Stomach (tissue), 9 donors: Measurements from ENCODE around the gene GNB4. TPM values are rescaled to one million over a fixed set of nuclear protein-coding genes. Genes with fewer than 3 reads are reported as not detected.
A peak's percentile ranks its signal among the peaks of the same experiment; 100 is the strongest.

Experiments
- DNase-seq, 2 donors: peaks; one replicate each; pipeline versions ENCODE4 v3.0.0 to v3.0.0-alpha.2; 2013 to 2019
- H3K27ac ChIP-seq, 5 donors: fragments of 200-600 bp in 4 of 5; sonication (generic) in 4 of 5; one replicate each; pipeline ENCODE4 v1.5.1; 2013 to 2019; ENCODE audit warnings: mild to moderate bottlenecking in 1 of 5, moderate library complexity in 1 of 5
- H3K27me3 ChIP-seq, 3 donors: fragments of 200-600 bp; sonication (generic); one replicate each; pipeline ENCODE4 v1.5.1; 2017 to 2019; ENCODE audit warnings: mixed run types in 1 of 3
- H3K36me3 ChIP-seq, 4 donors: fragments of 200-600 bp; sonication (generic); 1 replicate in 3 of 4; 2 replicates in 1 of 4; pipeline ENCODE4 v1.5.1; 2016 to 2019
- H3K4me1 ChIP-seq, 4 donors: fragments of 200-600 bp; sonication (generic); one replicate each; pipeline ENCODE4 v1.5.1; 2016 to 2019
- H3K4me3 ChIP-seq, 4 donors: fragments of 200-600 bp; sonication (generic) in 3 of 4; one replicate each; pipeline ENCODE4 v1.5.1; 2016 to 2019; ENCODE audit warnings: mild to moderate bottlenecking in 1 of 4
- H3K9me3 ChIP-seq, 4 donors: fragments of 200-600 bp; sonication (generic); one replicate each; pipeline ENCODE4 v1.5.1; 2016 to 2019
- CTCF ChIP-seq, 7 experiments: fragments of 450-650 bp in 4 of 7; fragments of 200-600 bp in 3 of 7; sonication (generic) in 3 of 7; IDR thresholded peaks; one replicate each; pipeline ENCODE4 v1.5.1; 2016 to 2019; ENCODE audit warnings: antibody characterized with exemption in 7 of 7, control low read depth in 2 of 7, mild to moderate bottlenecking in 1 of 7
- EP300 ChIP-seq: sonication (generic); formaldehyde crosslinking; IDR thresholded peaks from one replicate; pipeline ENCODE4 v1.6.1; 2017; ENCODE audit warnings: antibody characterized with exemption
- POLR2A ChIP-seq, 4 donors: fragments of 450-650 bp; IDR thresholded peaks; one replicate each; pipeline ENCODE4 v1.6.1; 2016; ENCODE audit warnings: antibody characterized with exemption in 4 of 4, control low read depth in 2 of 4, mild to moderate bottlenecking in 1 of 4, moderate library complexity in 1 of 4
- POLR2AphosphoS5 ChIP-seq, 3 donors: sonication (generic); formaldehyde crosslinking; IDR thresholded peaks; one replicate each; pipeline ENCODE4 v1.6.1; 2016; ENCODE audit warnings: antibody characterized with exemption in 3 of 3
- WGBS, 5 donors: extraction: QIAGEN DNeasy Blood & Tissue Kit in 3 of 5; methylation state at CpG; one replicate each; pipeline versions ENCODE4 v1.1.5 to v1.1.7; 2013 to 2018; 5-methylcytosine and 5-hydroxymethylcytosine counted together
- intact Hi-C: fragments of 100-400 bp; cut with DNase I; formaldehyde crosslinking; loops from one replicate; pipeline ENCODE4 v1.15.1; 2023; ENCODE audit warnings: low total_unique reads
- polyA plus RNA-seq, 3 donors: library from polyadenylated mRNA; stranded (reverse); fragments of 200-250 nt; gene quantifications; one replicate each; pipeline ENCODE4 v1.2.3, GENCODE V29; 2013
- total RNA-seq, 5 donors: library from RNA; depleted of rRNA; stranded (reverse); fragments of >200 nt; gene quantifications; one replicate each; pipeline versions ENCODE4 v1.1.0 to v1.2.3, GENCODE V29; 2014 to 2016
- donor health status: healthy with polysubstance abuse.
- donor health status: Bipolar disorder and iron deficiency.
- donor health status: healthy.

Gene GNB4
- total and polyA plus RNA-seq, 8 donors, result 3.8 to 81.3 (median 25.4) TPM

- intact Hi-C loops, result no loop called here
- Histone ChIP-seq H3K4me1 (peaks cover 0 to 51% (median 27%) of the 10 kb centered on the region in 4 donors), H3K27me3 (no peaks in the 10 kb centered on the region), H3K4me3 (no peak overlapping the region), H3K36me3 (no peaks in the 10 kb centered on the region), H3K27ac (peak overlapping the region in 1 of 5 donors; percentile 96), H3K9me3 (no peaks in the 10 kb centered on the region)
- TF ChIP-seq EP300, result no peak
- no peak for TF ChIP-seq CTCF (IDR thresholded peaks at IDR 0.05)
- TF ChIP-seq POLR2A (IDR thresholded peaks at IDR 0.05), result no peak
- TF ChIP-seq POLR2AphosphoS5 (IDR thresholded peaks at IDR 0.05), result no peak
- DNase-seq, result no peak
- WGBS, 5 donors, result 69 to 78% (median 74%) methylated on average over 6 of the region's 6 CpGs
These were observed 4.0 kb downstream of the GNB4 start for GRCh38 chr3:179447251-179447650.

- intact Hi-C loops, result no loop called here
- no peaks in the 10 kb centered on the region for H3K27me3 ChIP-seq
- peaks cover 0 to 45% (median 24%) of the 10 kb centered on the region in 4 donors for H3K4me1 ChIP-seq
- WGBS, 5 donors, result 36 to 47% (median 42%) methylated on average over 7 of the region's 7 CpGs
- H3K4me3 ChIP-seq, result no peak overlapping the region
- peak in 1 of 2 donors; percentile 45 for DNase-seq
- H3K9me3 ChIP-seq, result no peaks in the 10 kb centered on the region
- peak in 2 of 7 experiments; percentile 14 to 17 for TF ChIP-seq CTCF (IDR thresholded peaks at IDR 0.05)
- TF ChIP-seq EP300, result no peak
- no peak overlapping the region for H3K27ac ChIP-seq
- no peaks in the 10 kb centered on the region for H3K36me3 ChIP-seq
These were observed 4.8 kb downstream of the GNB4 start for GRCh38 chr3:179446501-179446900.

- WGBS, 5 donors, result 38 to 55% (median 42%) methylated on average over 5 of the region's 5 CpGs
- Histone ChIP-seq H3K4me3 (no peak overlapping the region), H3K9me3 (no peaks in the 10 kb centered on the region), H3K4me1 (peaks cover 0 to 47% (median 17%) of the 10 kb centered on the region in 4 donors), H3K27ac (no peak overlapping the region), H3K36me3 (no peaks in the 10 kb centered on the region), H3K27me3 (no peaks in the 10 kb centered on the region)
- peak in 1 of 2 donors; percentile 24 for DNase-seq
- no peak for TF ChIP-seq POLR2A (IDR thresholded peaks at IDR 0.05)
- no peak for TF ChIP-seq CTCF (IDR thresholded peaks at IDR 0.05)
- TF ChIP-seq POLR2AphosphoS5 (IDR thresholded peaks at IDR 0.05), result no peak
- no peak for TF ChIP-seq EP300
- intact Hi-C loops, result no loop called here
These were observed 12.4 kb downstream of the GNB4 start for GRCh38 chr3:179438841-179439240.

- H3K27ac ChIP-seq, result peak overlapping the region in 1 of 5 donors; percentile 36
- 59 to 71% (median 62%) methylated on average over 3 of the region's 3 CpGs for WGBS, 5 donors
- TF ChIP-seq CTCF (IDR thresholded peaks at IDR 0.05) (no peak), POLR2A (IDR thresholded peaks at IDR 0.05) (no peak), POLR2AphosphoS5 (IDR thresholded peaks at IDR 0.05) (no peak), EP300 (no peak)
- no peaks in the 10 kb centered on the region for H3K27me3 ChIP-seq
- H3K36me3 ChIP-seq, result no peaks in the 10 kb centered on the region
- DNase-seq, result no peak
- no peak overlapping the region for H3K4me3 ChIP-seq
- H3K9me3 ChIP-seq, result no peaks in the 10 kb centered on the region
- intact Hi-C loops, result no loop called here
- peaks cover under 1 to 70% (median 27%) of the 10 kb centered on the region in 4 donors for H3K4me1 ChIP-seq
These were observed 14.8 kb downstream of the GNB4 start for GRCh38 chr3:179436517-179436916.
